Activated gamma-delta T cell (primary cell): ENCODE results near the gene ADGRB2.

Source experiments
- DNase-seq: peaks from one replicate; lab custom pipeline; 2025; lab: John Stamatoyannopoulos, UW
- total RNA-seq, 2 donors: gene quantifications; one replicate each; lab custom pipeline; 2026; lab: John Stamatoyannopoulos, UW

The ADGRB2 gene, protein sequence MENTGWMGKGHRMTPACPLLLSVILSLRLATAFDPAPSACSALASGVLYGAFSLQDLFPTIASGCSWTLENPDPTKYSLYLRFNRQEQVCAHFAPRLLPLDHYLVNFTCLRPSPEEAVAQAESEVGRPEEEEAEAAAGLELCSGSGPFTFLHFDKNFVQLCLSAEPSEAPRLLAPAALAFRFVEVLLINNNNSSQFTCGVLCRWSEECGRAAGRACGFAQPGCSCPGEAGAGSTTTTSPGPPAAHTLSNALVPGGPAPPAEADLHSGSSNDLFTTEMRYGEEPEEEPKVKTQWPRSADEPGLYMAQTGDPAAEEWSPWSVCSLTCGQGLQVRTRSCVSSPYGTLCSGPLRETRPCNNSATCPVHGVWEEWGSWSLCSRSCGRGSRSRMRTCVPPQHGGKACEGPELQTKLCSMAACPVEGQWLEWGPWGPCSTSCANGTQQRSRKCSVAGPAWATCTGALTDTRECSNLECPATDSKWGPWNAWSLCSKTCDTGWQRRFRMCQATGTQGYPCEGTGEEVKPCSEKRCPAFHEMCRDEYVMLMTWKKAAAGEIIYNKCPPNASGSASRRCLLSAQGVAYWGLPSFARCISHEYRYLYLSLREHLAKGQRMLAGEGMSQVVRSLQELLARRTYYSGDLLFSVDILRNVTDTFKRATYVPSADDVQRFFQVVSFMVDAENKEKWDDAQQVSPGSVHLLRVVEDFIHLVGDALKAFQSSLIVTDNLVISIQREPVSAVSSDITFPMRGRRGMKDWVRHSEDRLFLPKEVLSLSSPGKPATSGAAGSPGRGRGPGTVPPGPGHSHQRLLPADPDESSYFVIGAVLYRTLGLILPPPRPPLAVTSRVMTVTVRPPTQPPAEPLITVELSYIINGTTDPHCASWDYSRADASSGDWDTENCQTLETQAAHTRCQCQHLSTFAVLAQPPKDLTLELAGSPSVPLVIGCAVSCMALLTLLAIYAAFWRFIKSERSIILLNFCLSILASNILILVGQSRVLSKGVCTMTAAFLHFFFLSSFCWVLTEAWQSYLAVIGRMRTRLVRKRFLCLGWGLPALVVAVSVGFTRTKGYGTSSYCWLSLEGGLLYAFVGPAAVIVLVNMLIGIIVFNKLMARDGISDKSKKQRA (N-terminal part only)
- total RNA-seq, result 0.41 to 1.4 reads per million in 2 donors

DNA sequence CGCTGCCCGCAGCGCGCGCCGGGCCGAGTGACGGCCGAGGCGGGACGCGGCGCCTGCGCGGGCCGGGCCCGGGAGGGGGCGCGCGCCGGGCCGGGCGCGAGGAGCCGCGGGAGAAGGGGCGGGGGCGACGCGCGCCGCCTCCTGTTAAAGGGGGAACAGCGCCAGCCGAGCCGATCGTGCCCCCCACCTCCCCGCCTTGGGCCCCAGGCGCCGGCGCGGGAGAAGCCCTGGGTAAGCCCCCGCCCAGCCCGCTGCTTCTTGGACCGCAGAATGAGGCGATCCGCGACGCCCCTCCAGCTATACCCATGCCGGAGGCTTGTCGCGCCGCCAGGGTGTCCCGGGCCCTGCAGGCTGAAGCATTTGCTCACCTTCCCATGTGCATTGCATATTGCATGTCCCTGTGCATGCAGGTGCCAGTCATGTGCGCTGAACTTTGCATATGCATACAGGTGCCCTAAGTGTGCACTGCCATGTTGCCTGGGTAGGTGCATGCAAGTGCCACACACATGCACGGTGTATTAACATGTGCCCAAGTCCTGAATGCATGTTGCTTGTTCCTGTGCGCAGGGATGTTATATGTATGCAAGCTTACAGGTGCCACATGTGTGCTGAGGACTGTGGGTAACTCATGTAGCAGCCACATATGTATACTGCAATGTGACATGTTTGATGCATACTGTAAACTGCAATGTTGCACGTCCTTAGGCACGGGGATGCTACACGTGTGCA, at the start of gene ADGRB2:
Gene ADGRB2, minus strand, starts transcription at position 29 of the 729 bp plus-strand sequence. CDS start 7,119 bp downstream, outside the sequence.
- peak; percentile 44 for DNase-seq

DNA sequence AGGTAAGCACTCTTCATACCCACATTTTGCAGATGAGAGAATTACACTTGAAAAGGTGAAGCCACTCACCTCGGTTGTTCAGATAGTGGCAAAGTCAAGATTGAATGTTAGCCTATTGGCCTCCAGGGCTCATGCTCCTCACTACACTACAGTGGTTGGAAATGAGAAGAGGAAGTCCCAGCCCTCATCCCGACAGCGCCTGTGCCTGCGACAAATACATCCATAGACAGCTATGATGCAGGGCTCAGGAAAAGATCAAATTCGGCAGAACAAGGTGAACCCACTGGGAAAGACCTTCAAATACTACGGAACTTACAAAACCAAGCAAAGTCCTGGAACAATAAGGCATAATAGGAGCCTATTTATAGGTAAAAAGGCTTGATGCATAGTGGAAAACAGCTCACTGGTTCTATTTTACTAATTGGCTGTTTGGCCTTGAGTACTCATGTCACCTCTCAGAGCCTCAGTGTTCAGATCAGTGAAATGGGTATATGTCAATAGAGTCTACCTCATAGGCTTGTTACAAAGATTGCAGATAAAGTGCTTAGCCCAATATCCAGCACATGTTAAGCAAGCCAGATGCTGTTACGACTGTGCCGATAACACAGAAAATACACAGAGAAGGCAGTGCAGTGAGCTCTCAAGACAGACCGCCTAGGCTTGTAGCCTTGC, 48.2 kb upstream of the ADGRB2 start:
- no peak for DNase-seq

DNA sequence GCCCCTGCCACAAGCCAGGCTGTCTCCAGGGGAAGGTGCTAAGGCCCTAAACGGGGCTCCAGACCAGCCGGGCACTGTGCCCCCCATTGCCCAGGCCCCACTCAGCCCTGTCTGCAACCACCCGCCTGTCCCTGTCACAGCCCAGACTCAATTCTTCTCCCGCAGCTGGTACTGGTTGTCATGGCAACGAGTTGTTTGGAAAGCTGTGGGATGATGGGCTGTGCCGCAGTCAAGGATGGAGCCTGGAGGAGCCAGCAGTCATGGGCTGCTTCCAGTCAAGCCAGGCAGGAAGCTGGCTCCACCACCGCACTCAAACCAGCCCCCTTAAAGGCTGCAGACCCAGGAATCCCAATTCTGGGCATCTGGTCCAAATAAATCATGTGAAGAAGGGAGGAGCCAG, 47.5 kb upstream of the ADGRB2 start:
- DNase-seq, result no peak

DNA sequence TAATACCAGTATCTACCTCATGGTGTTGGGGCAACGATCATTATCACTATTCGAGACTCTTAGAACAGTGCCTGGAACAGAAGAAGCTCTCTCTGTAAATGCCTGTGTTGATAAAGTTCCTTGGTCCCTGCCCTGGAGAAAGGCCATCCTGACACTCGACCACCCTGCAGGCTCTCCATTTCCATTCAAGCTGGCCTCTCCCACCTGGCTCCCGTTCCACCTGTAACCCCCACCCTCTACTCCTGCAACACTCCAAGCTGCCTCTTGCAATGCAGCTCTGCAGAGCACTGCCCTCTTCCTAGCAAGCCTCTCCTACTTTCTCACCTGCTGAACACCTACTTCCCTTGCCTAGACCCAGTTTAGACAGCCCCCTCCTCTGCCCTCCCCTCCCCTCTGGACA, 45.6 kb upstream of the ADGRB2 start:
- no peak for DNase-seq

DNA sequence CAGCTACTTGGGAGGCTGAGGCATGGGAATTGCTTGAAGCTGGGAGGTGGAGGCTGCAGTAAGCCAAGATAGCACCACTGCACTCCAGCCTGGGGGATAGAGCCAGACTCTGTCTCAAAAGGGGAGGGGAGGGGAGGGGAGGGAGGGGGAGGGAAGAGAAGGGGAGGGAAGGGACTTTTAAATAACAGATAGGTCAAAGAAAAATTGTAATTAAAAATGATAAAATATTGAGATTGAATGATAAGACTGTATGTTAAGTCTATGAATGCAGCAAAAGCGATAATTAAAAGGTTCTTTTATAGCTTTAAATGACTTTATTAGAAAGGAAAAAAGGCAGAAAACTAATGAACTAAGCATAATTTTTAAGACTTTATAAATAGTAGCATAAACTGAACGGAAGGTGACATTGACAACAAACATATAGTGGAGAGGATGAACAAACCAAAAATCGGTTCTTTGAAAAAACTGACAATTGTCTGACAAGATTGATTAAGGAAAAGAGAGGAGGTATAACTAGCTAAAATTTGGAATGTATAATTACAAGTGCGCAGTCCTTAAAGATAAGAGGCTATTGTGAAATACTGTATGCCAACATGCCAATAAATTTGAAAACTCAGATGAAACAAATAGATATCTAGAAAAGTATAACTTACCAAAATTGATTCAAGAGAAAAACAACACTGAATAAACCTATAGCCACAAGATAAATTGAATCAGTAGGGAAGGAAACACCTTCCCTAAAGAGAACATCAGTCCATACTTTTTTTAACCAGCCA, 43.3 kb upstream of the ADGRB2 start:
- no peak for DNase-seq

DNA sequence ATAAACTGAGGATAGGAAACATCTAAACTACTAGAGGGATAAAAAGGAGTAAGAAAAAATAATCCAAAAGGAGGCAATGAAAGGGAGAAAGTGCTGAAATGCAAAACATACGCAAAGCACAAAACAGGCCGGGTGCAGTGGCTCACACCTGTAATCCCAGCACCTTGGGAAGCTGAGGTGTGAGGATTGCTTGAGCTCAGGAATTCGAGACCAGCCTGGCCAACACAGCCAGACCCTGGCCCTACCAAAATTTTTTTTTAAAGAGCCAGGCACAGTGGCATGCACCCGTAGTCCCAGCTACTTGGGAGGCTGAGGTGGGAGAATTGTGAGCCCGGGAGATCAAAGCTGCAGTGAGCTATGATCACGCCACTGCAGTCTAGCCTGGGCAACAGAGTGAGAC, 41.2 kb upstream of the ADGRB2 start:
- no peak for DNase-seq

DNA sequence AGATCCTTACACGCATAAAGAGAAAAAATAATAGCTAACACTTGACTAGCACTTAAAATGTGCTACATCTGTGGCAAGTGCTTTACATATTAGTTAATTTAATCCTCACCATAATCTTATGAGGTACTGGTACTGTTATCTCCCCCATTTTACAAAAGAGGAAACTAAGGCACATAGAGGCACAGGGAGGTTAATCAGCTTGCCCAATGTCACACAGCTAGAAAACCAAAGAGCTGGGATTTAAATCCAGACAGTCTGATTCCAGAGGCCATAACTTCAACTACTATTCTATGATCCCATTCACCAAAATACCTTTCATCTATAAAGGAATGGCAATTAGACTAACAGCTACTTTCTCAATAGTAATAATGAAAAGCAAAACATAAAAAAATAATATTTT, 40.0 kb upstream of the ADGRB2 start:
- no peak for DNase-seq

DNA sequence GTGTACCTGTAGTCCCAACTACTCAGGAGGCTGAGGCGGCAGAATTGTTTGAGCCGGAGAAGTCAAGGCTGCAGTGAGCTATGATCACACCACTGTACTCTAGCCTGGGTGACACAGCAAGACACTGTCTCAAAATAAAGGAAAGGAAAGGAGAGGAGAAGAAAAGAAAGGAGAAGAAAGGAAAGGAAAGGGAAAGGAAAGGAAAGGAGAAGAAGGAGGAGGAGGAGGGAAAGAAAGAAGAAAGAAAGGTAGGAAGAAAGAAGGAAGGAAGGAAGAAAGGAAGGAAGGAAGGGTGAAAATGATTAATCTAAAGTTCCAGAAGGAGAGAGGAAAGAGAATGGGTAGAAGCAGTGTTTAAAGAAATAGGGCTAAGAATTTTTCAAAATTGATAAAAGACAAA, 39.5 kb upstream of the ADGRB2 start:
- DNase-seq, result no peak

DNA sequence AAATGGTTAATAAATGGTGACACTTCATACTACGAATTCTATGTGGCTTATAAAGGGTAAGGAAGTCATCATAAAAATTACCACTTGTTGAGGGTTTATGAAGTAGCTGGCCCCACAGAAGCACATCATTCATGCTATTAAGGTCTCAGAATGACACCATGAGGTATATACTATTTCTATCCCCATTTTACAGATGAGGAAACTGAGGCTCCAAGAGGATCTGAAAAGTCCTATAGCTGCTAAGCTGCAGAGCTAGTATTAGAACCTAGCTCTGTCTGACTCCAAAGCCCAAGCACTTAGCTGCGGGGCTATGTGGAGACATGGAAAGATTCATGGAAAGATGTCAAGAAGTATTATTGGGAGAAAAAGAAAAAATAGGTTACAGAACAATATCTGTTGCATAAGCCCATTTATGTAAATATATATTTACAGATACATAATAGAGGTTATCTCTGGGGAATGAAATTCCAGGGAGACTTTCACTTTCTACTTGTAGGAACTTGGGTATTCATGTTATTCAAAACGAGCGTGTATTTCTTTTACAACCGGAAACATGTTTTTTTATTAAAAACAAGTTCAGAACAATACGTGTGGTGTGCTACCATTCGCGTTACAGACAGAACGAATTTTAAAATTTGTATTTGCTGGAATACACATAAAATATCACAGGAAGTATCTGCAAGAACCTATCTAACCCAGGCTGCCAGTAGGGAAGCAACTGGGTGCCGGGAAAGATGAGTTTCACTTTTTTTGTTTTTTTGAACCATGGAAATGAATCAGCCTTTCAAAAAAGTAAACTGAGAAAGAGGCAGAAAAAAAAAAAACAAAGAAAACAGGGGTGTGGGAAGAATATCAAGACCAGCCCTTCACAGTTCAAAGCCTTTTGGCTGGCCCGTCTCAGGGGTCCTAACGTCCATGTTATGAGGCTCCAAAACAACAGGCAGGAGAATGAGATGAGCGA, 38.3 kb upstream of the ADGRB2 start:
- DNase-seq, result no peak

DNA sequence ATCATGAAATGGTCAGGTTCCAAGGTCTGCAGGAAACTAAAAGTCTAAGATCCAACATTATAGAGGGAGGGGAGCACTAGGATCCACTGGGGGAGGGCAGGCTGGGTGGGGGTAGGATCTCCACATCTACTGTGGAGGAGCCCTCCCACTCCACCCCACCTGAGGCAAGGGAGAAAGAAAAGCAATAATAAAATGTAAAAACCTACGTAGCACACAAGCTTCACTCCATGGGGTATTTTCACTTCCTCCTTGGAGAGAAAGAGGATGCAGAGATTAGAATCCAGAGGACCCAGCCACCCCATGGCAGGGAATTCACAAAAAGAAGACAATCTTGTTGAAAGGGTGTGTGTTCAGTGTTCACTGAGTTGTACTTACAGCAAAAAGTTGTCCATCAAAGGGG, 37.3 kb upstream of the ADGRB2 start:
- no peak for DNase-seq

DNA sequence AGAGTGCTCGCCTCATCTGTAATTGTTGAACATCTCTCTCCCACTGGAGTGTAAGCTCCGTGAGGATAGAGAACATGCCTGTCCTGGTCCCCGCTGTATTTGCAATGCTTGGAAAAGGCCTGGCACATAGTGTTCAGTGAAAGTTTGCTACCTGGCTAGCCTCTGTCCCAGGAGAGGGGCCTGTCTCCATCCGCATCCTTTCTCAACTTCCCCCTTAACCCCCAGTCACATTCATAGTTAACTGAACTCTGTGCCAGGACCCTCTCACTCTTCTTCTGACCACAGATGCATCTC, 36.5 kb upstream of the ADGRB2 start:
- no peak for DNase-seq

DNA sequence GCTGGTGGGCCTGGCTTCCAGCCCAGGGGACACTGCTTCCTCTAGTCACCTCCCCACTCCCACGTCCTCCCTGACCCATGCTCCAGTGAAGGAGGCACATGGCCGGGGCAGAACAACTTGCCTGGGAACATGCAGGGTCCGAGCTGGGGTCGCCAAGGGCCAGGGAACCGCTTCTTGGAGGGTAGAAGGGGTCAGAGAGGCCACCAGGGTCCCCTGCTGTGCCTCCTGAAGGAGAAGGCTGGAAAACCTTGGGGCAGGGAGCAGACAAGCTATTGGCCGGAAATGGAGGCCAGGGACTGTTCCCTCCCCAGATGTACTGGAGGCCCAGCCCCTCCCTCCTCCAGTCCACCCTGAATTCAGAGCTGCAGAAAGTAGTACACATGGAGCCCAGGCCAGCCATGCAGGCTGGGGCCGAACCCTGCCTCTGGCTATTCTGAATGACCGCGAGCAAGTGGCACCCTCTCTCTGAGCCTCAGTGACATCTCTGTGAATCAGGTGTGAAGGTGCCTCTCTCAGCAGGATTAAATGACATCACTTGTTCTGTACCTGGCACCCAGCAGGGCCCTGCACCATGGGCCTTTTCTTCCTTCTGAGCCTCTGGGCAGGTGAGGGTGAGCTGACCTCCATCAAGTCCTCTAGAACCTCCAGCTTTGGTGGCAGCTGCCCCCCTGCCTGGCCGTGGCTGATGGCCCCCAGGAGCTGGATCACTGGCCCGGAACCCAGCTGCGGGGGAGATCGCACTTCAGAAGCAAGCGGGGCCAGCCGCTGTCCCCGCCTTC, 35.9 kb upstream of the ADGRB2 start:
- no peak for DNase-seq

DNA sequence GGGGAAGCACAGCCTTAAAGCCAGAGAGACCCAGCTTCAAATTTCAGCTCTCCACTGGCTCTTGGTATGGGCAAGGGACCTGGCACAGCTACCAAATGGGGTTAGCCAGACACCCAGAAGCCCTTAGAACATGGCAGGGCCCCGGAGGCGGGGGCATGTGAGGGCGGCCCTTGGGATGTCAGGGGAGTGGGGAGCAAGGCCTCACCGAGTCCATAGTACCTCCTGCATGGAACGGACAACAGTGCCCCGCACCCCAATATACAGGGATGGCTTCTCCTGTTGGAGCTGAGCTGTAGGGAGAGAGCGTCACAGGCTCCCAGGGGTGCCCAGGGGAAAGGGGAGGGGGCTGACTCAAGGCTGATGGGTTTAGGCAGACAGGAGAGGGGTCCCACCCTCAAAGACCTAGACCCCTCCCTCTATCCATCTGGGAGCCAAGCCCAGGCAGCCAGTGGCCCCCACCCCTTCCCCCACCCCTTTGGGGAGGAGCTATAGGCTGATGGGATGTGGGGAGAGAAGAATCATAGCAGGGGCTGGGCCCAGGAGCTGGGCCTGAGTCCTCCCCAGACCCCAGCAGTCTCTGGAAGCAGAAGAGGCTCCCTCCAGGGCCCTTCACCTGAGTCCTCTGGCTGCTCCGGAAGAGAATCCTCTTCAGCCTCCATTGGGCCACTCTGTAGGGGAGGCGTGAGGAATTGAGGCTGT, 35.2 kb upstream of the ADGRB2 start:
- DNase-seq, result no peak

DNA sequence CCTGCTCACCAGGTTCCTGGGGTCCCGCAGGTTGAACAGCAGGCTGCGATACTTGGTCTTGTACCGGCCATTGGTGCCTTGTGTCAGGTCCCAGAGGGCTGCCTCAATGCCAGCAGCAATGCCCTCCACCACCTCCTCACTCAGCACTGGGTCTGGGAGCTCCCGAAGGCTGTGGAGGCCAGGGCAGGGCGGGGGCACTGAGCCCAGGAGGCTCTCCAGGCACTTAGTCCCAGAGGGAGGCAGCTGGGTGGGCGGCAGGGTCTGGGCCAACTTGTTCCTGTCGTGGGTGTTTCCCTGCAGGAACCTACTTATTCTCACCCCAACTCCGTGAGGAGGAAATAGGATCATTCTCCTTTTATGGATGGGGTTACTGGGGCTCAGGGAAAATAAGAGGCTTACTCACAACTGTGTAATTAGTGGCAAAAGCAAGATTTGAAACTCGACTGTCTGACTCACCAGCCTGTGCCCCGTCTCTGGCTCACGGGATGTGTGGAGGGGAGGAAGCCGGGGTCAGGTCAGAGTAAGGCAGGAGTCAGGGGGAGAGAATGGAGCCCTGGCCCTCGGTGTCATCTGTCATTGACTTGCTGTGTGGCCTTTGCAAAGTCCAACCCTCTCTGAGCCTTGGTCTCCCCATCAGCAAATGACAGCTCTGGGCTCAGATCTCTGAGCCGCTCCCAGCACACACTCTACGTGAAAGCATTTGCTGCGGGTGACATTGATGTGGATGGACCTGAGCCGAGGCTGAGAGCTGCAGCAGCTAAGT, 34.5 kb upstream of the ADGRB2 start:
- no peak for DNase-seq

DNA sequence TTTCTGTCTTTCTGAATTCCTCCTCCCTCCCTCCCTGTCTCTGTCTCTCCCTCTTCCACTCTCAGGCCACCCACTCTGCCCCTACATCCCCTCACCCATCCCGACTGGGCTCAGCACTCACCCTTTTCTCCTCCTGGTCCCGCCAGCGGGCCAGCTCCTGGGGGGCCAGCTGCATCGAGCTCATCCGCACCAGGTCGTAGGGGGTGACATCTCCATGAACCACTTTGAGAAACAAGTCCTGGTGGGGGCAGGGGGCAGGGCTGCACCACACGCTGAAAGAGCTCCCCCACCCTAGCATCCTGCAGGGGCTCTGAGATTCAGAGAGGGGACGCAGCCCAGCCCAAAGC, 33.9 kb upstream of the ADGRB2 start:
- DNase-seq, result no peak

DNA sequence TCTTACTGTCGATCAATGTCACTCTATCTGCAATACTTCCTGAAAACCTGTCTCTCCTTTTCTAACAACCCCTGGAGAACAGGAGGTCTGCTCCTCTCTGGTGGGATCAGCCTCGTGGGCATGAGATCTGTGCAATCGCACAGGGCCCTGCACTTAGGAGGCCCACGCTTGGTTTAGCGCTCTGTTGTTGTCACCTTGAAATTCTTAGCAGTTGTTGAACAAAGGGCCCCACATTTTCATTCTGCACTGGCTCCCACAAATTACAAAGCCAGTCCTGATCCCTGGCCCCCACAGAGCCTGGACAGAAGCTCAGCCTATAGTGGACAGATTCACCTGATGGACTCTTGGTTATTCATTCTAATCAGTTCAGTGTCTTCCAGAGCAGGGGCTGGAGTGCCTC, 33.1 kb upstream of the ADGRB2 start:
- DNase-seq, result no peak

DNA sequence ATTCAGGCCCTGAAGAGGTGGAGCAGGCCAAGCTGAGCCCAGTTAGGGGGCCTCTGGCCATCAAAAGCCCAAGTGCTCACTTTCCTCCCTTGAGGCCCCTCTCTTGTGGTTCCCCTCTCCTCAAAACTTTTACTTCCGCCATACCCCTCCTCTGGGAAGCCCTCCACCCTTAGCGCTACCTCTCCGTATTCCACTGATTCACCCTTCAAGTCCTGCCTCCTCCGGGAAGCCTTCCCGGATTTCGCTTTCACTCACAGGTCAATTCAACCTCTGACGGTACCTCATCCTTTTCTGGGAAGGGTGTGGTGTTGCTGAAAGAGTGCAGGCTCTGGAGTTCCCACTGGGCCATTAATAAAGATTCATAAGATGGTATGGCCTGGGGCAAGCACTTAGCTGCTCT, 32.6 kb upstream of the ADGRB2 start:
- no peak for DNase-seq
